SK-N-SH (cell line): ENCODE measurements around the gene LDB2. TPM values are rescaled to one million over a fixed set of nuclear protein-coding genes. Genes with fewer than 3 reads are reported as not detected.

Experiments
- CTCF ChIA-PET: fragments of 300-600, 350-600 bp; formaldehyde crosslinking; extraction: SDS; loops from one replicate; lab custom pipeline; 2021; lab: Yijun Ruan, JAX
- POLR2A ChIA-PET: fragments of 350-600 bp; sonication (Branson Sonifier 250); formaldehyde crosslinking; extraction: SDS; loops from one replicate; lab custom pipeline; 2020; ENCODE audit warnings: antibody characterized with exemption, inconsistent platforms; lab: Yijun Ruan, JAX
- DNase-seq: peaks from one replicate; pipeline ENCODE4 v3.0.0; 2012
- H2AFZ ChIP-seq: fragments of 200-600 bp; sonication (generic); 2 replicates; pipeline ENCODE4 v1.8.1; 2016; ENCODE audit warnings: antibody characterized with exemption, mild to moderate bottlenecking, low read depth
- H3F3A ChIP-seq: fragments of 200-600 bp; sonication (generic); replicated peaks from 2 replicates; pipeline ENCODE3; 2016; ENCODE audit warnings: antibody characterized with exemption, mild to moderate bottlenecking; ENCODE audit not compliant: insufficient read depth
- H3K27ac ChIP-seq, 2 experiments: fragments of 200-500 bp in 1 of 2; fragments of 200-600 bp in 1 of 2; sonication (Bioruptor generic) in 1 of 2; sonication (generic), shearing (Covaris generic) in 1 of 2; 2 replicates each; pipeline versions ENCODE4 v1.5.1 to v1.6.1; 2014 to 2016; ENCODE audit warnings: low read depth in 2 of 2, inconsistent platforms in 1 of 2, low read length in 1 of 2, mild to moderate bottlenecking in 1 of 2, mixed read lengths in 1 of 2
- H3K27me3 ChIP-seq: fragments of 200-600 bp; sonication (generic), shearing (Covaris generic); 2 replicates; pipeline ENCODE4 v1.6.1; 2016; ENCODE audit warnings: mixed run types; ENCODE audit not compliant: insufficient read depth
- H3K36me3 ChIP-seq, 2 experiments: fragments of 200-500 bp in 1 of 2; fragments of 200-600 bp in 1 of 2; sonication (Bioruptor generic) in 1 of 2; sonication (generic) in 1 of 2; replicated peaks in 1 of 2; 2 replicates each; pipeline versions ENCODE3 to v1.5.1; 2014 to 2016; ENCODE audit warnings: low read length in 1 of 2, mild to moderate bottlenecking in 1 of 2; ENCODE audit not compliant: insufficient read depth in 2 of 2, control insufficient read depth in 1 of 2
- H3K4me1 ChIP-seq, 2 experiments: fragments of 200-500 bp in 1 of 2; fragments of 200-600 bp in 1 of 2; sonication (Bioruptor generic) in 1 of 2; sonication (generic), shearing (Covaris generic) in 1 of 2; 2 replicates each; pipeline versions ENCODE4 v1.5.1 to v1.6.1; 2014 to 2016; ENCODE audit warnings: low read depth in 1 of 2, low read length in 1 of 2, mixed run types in 1 of 2; ENCODE audit not compliant: insufficient read depth in 2 of 2, control insufficient read depth in 1 of 2
- H3K4me2 ChIP-seq: fragments of 200-600 bp; sonication (generic), shearing (Covaris generic); 2 replicates; pipeline ENCODE4 v1.6.1; 2017; ENCODE audit warnings: mixed run types
- H3K4me3 ChIP-seq, 2 experiments: fragments of 200-500 bp in 1 of 2; fragments of 200-600 bp in 1 of 2; sonication (Bioruptor generic) in 1 of 2; sonication (generic), shearing (Covaris generic) in 1 of 2; 2 replicates each; pipeline versions ENCODE4 v1.5.1 to v1.8.1; 2014 to 2016; ENCODE audit warnings: low read depth in 2 of 2, inconsistent platforms in 1 of 2, low read length in 1 of 2, mild to moderate bottlenecking in 1 of 2, mixed read lengths in 1 of 2, moderate library complexity in 1 of 2
- H3K79me2 ChIP-seq: fragments of 200-600 bp; sonication (generic); 2 replicates; pipeline ENCODE4 v1.8.1; 2017; ENCODE audit warnings: mild to moderate bottlenecking; ENCODE audit not compliant: insufficient read depth
- H3K9ac ChIP-seq: fragments of 200-600 bp; sonication (generic); 2 replicates; pipeline ENCODE4 v1.6.1; 2017; ENCODE audit warnings: mixed run types
- H3K9me2 ChIP-seq: fragments of 200-600 bp; sonication (generic); 2 replicates; pipeline ENCODE4 v1.6.1; 2017; ENCODE audit warnings: mixed run types
- H3K9me3 ChIP-seq: fragments of 200-600 bp; sonication (generic); 2 replicates; pipeline ENCODE4 v1.6.1; 2017; ENCODE audit warnings: mixed run types, mild to moderate bottlenecking, moderate library complexity
- H4K20me1 ChIP-seq: fragments of 200-600 bp; sonication (generic); 2 replicates; pipeline ENCODE4 v1.6.1; 2017; ENCODE audit warnings: mild to moderate bottlenecking, mixed run types; ENCODE audit not compliant: insufficient read depth
- ELF1 ChIP-seq: IDR thresholded peaks from 2 replicates; pipeline ENCODE4 v1.4.0; 2012
- EP300 ChIP-seq, 2 experiments: IDR thresholded peaks; 2 replicates each; pipeline versions ENCODE4 v1.4.0 to v1.6.1; 2012; ENCODE audit warnings: borderline replicate concordance in 1 of 2, low read depth in 1 of 2, low read length in 1 of 2
- FOSL2 ChIP-seq: IDR thresholded peaks from 2 replicates; pipeline ENCODE4 v1.4.0; 2012; ENCODE audit warnings: low read depth, mild to moderate bottlenecking, moderate library complexity, borderline replicate concordance
- FOXM1 ChIP-seq: IDR thresholded peaks from 2 replicates; pipeline ENCODE4 v1.4.0; 2012; ENCODE audit warnings: low read depth, mild to moderate bottlenecking
- GABPA ChIP-seq: IDR thresholded peaks from 2 replicates; pipeline ENCODE4 v1.4.0; 2012; ENCODE audit warnings: low read depth, mild to moderate bottlenecking
- GATA2 ChIP-seq: sonication (generic); formaldehyde crosslinking; IDR thresholded peaks from 2 replicates; pipeline ENCODE4 v1.5.0; 2020; ENCODE audit warnings: mild to moderate bottlenecking, missing genetic modification reagents
- JUND ChIP-seq: IDR thresholded peaks from 2 replicates; pipeline ENCODE4 v1.4.0; 2012
- MXI1 ChIP-seq: IDR thresholded peaks from 2 replicates; pipeline ENCODE4 v1.6.1; 2012; ENCODE audit warnings: mild to moderate bottlenecking, low read depth, low read length, improper control_type of control experiment
- NFIC ChIP-seq: IDR thresholded peaks from 2 replicates; pipeline ENCODE4 v1.4.0; 2012; ENCODE audit warnings: borderline replicate concordance
- NRF1 ChIP-seq: IDR thresholded peaks from 2 replicates; pipeline ENCODE4 v1.6.1; 2012; ENCODE audit warnings: low read depth, mild to moderate bottlenecking, low read length
- TAF1 ChIP-seq: IDR thresholded peaks from 2 replicates; pipeline ENCODE4 v1.6.1; 2012; ENCODE audit warnings: low read depth, mild to moderate bottlenecking, low read length, moderate library complexity, borderline replicate concordance
- YY1 ChIP-seq: IDR thresholded peaks from 2 replicates; pipeline ENCODE4 v1.4.0; 2012; ENCODE audit warnings: low read depth, mild to moderate bottlenecking
- WGBS: methylation state at CpG from one replicate; pipeline ENCODE4 v1.1.6; 2017; ENCODE audit warnings: low lambda C conversion rate; 5-methylcytosine and 5-hydroxymethylcytosine counted together
- polyA plus RNA-seq, 3 experiments: library from polyadenylated mRNA; depleted of rRNA; stranded (reverse); fragments of >200 nt; gene quantifications; 2 replicates each; pipeline ENCODE4 v1.2.3, GENCODE V29; 2012
- TF ChIP-seq, protein P1 (sequence below): IDR thresholded peaks from 2 replicates; pipeline ENCODE4 v1.4.0; 2012; ENCODE audit warnings: low read depth
- TF ChIP-seq, protein P2 (sequence below): IDR thresholded peaks from 2 replicates; pipeline ENCODE4 v1.6.1; 2012; ENCODE audit warnings: mild to moderate bottlenecking, low read depth, low read length, moderate library complexity

LDB2 gene
- polyA plus RNA-seq, 1 of the 3 experiments (the other 2 are of a cell fraction), result 11.0 TPM

DNA sequence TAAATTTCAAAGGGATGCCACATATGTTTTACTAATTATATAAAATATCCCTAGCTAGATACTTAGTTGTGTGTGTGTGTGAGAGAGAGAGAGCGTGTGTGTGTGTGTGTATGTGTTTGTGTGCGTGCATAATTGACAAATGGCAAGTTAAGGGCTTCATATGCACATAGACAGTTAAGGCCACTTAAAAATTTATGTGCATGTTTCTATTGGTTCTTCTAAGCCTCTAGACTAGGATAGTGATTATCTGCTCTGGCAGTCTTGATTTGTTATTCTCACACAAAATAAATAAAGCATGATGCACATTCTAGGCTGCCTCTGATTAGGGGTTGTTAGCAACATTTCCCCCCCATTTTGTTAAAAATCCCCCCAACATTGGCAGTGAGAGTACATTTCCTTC, 393.2 kb downstream of the LDB2 start:
- H3K27me3 ChIP-seq, result no peaks in the 10 kb centered on the region
- no peaks in the 10 kb centered on the region for H3K9me3 ChIP-seq
- no peak overlapping the region for H3K4me3 ChIP-seq
- H3K9me2 ChIP-seq, result no peaks in the 10 kb centered on the region
- H3K4me1 ChIP-seq, result no peaks in the 10 kb centered on the region
- POLR2A ChIA-PET, result no interaction called here
- no peak overlapping the region for H2AFZ ChIP-seq
- WGBS, result 77% methylated on average over 2 of the region's 2 CpGs
- no peaks in the 10 kb centered on the region for H4K20me1 ChIP-seq
- TF ChIP-seq GATA2 (CRISPR knock-in tag) (no peak), YY1 (no peak), JUND (no peak), GABPA (no peak), MXI1 (no peak), NRF1 (no peak), TAF1 (no peak)
- TF ChIP-seq, protein P1, sequence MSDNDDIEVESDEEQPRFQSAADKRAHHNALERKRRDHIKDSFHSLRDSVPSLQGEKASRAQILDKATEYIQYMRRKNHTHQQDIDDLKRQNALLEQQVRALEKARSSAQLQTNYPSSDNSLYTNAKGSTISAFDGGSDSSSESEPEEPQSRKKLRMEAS, result no peak
- H3K27ac ChIP-seq, result no peak overlapping the region
- no peak for DNase-seq
- no peak overlapping the region for H3K4me2 ChIP-seq
- H3K36me3 ChIP-seq, result peaks cover 0 to 24% of the 10 kb centered on the region in 2 experiments
- no peaks in the 10 kb centered on the region for H3K79me2 ChIP-seq
- H3F3A ChIP-seq, result no peaks in the 10 kb centered on the region
- CTCF ChIA-PET, result interaction anchor here (1.0 to 1.4 kb wide), 3 partner anchors 11 to 842 kb away, joined by 3 to 5 read pairs (median 3); no protein-coding TSS in a partner anchor
- H3K9ac ChIP-seq, result no peak overlapping the region

DNA sequence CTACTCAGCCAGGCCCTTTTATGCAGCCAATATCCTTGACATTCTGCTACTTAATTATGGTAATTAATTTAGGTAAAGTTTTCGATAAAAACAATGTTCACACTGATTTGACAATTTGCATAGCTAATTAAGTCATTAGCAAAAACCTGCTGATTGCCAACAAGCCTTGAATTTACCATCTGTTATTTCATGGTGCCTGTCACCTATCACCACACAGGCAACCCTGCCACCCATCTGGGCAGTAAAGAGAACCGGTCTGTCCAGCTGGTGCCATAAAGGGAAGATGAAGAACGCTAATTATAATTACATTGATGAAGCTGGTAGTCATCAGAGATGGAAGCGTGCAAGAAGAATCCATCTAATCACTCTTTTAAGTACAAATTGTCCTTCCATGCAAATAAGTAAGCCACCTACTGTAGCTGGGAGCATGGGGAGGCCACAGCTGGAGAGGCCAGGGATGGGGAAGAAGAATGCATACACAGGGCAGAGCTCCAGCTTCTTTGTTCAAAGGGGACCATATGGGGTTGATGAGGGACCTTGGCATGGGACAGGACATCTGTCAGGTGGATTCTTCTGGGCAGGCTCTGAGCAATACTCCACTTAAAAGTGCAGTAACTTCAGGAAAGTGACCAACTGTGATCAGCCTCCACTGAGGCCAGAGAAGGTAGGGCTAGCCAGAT, 394.9 kb downstream of the LDB2 start:
- no peaks in the 10 kb centered on the region for H3K9me3 ChIP-seq
- no peaks in the 10 kb centered on the region for H3K27me3 ChIP-seq
- H3K79me2 ChIP-seq, result no peaks in the 10 kb centered on the region
- no peak overlapping the region for H2AFZ ChIP-seq
- no peak overlapping the region for H3K4me2 ChIP-seq
- ChIA-PET CTCF (interaction anchor here (0.9 kb wide), 1 partner anchor 13 kb away, joined by 3 read pairs; no protein-coding TSS in a partner anchor), POLR2A (no interaction called here)
- 58% methylated on average over 4 of the region's 4 CpGs for WGBS
- H3K9me2 ChIP-seq, result no peaks in the 10 kb centered on the region
- H3K27ac ChIP-seq, result no peak overlapping the region
- no peaks in the 10 kb centered on the region for H3K4me1 ChIP-seq
- no peak overlapping the region for H3K9ac ChIP-seq
- H3K36me3 ChIP-seq, result peaks cover 0 to 14% of the 10 kb centered on the region in 2 experiments
- DNase-seq, result no peak
- no peaks in the 10 kb centered on the region for H3F3A ChIP-seq
- no peak for TF ChIP-seq FOXM1
- TF ChIP-seq EP300 (IDR thresholded peaks at IDR 0.05; ENCODE audit: borderline replicate concordance in 1 of 2, low read depth in 1 of 2, low read length in 1 of 2), result no peak
- no peak for TF ChIP-seq FOSL2
- no peak for TF ChIP-seq NFIC
- no peak for TF ChIP-seq NRF1
- no peak for TF ChIP-seq ELF1
- TF ChIP-seq, protein P2, sequence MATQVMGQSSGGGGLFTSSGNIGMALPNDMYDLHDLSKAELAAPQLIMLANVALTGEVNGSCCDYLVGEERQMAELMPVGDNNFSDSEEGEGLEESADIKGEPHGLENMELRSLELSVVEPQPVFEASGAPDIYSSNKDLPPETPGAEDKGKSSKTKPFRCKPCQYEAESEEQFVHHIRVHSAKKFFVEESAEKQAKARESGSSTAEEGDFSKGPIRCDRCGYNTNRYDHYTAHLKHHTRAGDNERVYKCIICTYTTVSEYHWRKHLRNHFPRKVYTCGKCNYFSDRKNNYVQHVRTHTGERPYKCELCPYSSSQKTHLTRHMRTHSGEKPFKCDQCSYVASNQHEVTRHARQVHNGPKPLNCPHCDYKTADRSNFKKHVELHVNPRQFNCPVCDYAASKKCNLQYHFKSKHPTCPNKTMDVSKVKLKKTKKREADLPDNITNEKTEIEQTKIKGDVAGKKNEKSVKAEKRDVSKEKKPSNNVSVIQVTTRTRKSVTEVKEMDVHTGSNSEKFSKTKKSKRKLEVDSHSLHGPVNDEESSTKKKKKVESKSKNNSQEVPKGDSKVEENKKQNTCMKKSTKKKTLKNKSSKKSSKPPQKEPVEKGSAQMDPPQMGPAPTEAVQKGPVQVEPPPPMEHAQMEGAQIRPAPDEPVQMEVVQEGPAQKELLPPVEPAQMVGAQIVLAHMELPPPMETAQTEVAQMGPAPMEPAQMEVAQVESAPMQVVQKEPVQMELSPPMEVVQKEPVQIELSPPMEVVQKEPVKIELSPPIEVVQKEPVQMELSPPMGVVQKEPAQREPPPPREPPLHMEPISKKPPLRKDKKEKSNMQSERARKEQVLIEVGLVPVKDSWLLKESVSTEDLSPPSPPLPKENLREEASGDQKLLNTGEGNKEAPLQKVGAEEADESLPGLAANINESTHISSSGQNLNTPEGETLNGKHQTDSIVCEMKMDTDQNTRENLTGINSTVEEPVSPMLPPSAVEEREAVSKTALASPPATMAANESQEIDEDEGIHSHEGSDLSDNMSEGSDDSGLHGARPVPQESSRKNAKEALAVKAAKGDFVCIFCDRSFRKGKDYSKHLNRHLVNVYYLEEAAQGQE, result no peak
- no peaks in the 10 kb centered on the region for H4K20me1 ChIP-seq
- no peak overlapping the region for H3K4me3 ChIP-seq
